H1 (cell line): Measurements from ENCODE around the gene COL16A1. TPM values are rescaled to one million over a fixed set of nuclear protein-coding genes. Genes with fewer than 3 reads are reported as not detected.

Source experiments
- CHD2 ChIP-seq: IDR thresholded peaks from 2 replicates; pipeline ENCODE4 v1.6.1; 2012; ENCODE audit warnings: low read length, improper control_type of control experiment
- CTBP2 ChIP-seq: IDR thresholded peaks from 2 replicates; pipeline ENCODE4 v1.7.0; 2011; ENCODE audit warnings: borderline replicate concordance, mild to moderate bottlenecking, moderate library complexity, mixed read lengths, low read length; ENCODE audit not compliant: insufficient read depth, insufficient read length
- CTCF ChIP-seq, 3 experiments: IDR thresholded peaks; 1 replicate in 2 of 3; 2 replicates in 1 of 3; pipeline versions ENCODE4 v1.5.1 to v1.6.1; 2011; ENCODE audit warnings: low read length in 3 of 3, mild to moderate bottlenecking in 3 of 3, inconsistent platforms in 2 of 3, low read depth in 1 of 3, moderate library complexity in 1 of 3; ENCODE audit not compliant: insufficient read depth in 1 of 3; ENCODE audit errors: control extremely low read depth in 1 of 3
- NRF1 ChIP-seq: IDR thresholded peaks from 2 replicates; pipeline ENCODE4 v1.6.1; 2011; ENCODE audit warnings: mild to moderate bottlenecking, low read depth, low read length, improper control_type of control experiment
- RAD21 ChIP-seq, 2 experiments: IDR thresholded peaks in 1 of 2; conservative IDR thresholded peaks in 1 of 2; 2 replicates each; pipeline ENCODE4 v1.6.1; 2011; ENCODE audit warnings: low read depth in 2 of 2, low read length in 2 of 2, improper control_type of control experiment in 1 of 2, inconsistent platforms in 1 of 2, mild to moderate bottlenecking in 1 of 2, moderate library complexity in 1 of 2
- SP4 ChIP-seq: IDR thresholded peaks from 2 replicates; pipeline ENCODE4 v1.6.1; 2012; ENCODE audit warnings: low read length, inconsistent platforms
- YY1 ChIP-seq: IDR thresholded peaks from 2 replicates; pipeline ENCODE4 v1.6.1; 2011; ENCODE audit warnings: low read depth, mild to moderate bottlenecking, low read length
- polyA plus RNA-seq, 7 experiments: library from polyadenylated mRNA; depleted of rRNA in 3 of 7; stranded (reverse) in 5 of 7; unstranded in 2 of 7; fragments of >200 nt in 5 of 7; fragments of 200-250 nt in 2 of 7; gene quantifications; 1 replicate in 5 of 7; 2 replicates in 1 of 7; 4 replicates in 1 of 7; pipeline versions ENCODE4 v1.2.1 to v1.2.3, GENCODE V29; 2011 to 2013; ENCODE audit warnings: missing spikeins in 2 of 7, mixed read lengths in 2 of 7
- total RNA-seq: library from RNA; stranded (reverse); fragmentation: NEBNext Ultra II Directional; extraction: Animal tissue kit (Norgen Biotek cat#: 25700); gene quantifications from 2 replicates; pipeline ENCODE4 v1.2.1, GENCODE V29; 2021

Gene COL16A1
- total and polyA plus RNA-seq, 2 of the 8 experiments (the other 6 are each of a cell fraction or from before 2014, with no cell fraction given): 2.0 to 10.5 TPM

- peak; percentile 72 to 93 (median 84) for TF ChIP-seq CTCF (IDR thresholded peaks at IDR 0.05; ENCODE audit: control extremely low read depth in 1 of 3, insufficient read depth in 1 of 3, low read depth in 1 of 3, low read length in 3 of 3)
- TF ChIP-seq YY1: 0 out of 2 replicates have a peak, but pooled peaks have one; percentile 50
- TF ChIP-seq CHD2: no peak
- no peak for TF ChIP-seq SP4
- no peak for TF ChIP-seq NRF1
- peak; percentile 57 to 66 for TF ChIP-seq RAD21 (IDR thresholded peaks at IDR 0.05 in 1 of 2, conservative IDR thresholded peaks at IDR 0.05 in 1 of 2; ENCODE audit: low read depth in 2 of 2, low read length in 2 of 2)
- TF ChIP-seq CTBP2: no peak
These were observed 19.8 kb downstream of the COL16A1 start (continued) for GRCh38 chr1:31683997-31684396.
